SK-N-SH (cell line): Measurements from ENCODE around the gene GAST. TPM values are rescaled to one million over a fixed set of nuclear protein-coding genes. Genes with fewer than 3 reads are reported as not detected.

Experiments
- CTCF ChIA-PET: fragments of 300-600, 350-600 bp; formaldehyde crosslinking; extraction: SDS; loops from one replicate; lab custom pipeline; 2021; lab: Yijun Ruan, JAX
- POLR2A ChIA-PET: fragments of 350-600 bp; sonication (Branson Sonifier 250); formaldehyde crosslinking; extraction: SDS; loops from one replicate; lab custom pipeline; 2020; ENCODE audit warnings: antibody characterized with exemption, inconsistent platforms; lab: Yijun Ruan, JAX
- DNase-seq: peaks from one replicate; pipeline ENCODE4 v3.0.0; 2012
- H2AFZ ChIP-seq: fragments of 200-600 bp; sonication (generic); 2 replicates; pipeline ENCODE4 v1.8.1; 2016; ENCODE audit warnings: antibody characterized with exemption, mild to moderate bottlenecking, low read depth
- H3F3A ChIP-seq: fragments of 200-600 bp; sonication (generic); replicated peaks from 2 replicates; pipeline ENCODE3; 2016; ENCODE audit warnings: antibody characterized with exemption, mild to moderate bottlenecking; ENCODE audit not compliant: insufficient read depth
- H3K27ac ChIP-seq, 2 experiments: fragments of 200-500 bp in 1 of 2; fragments of 200-600 bp in 1 of 2; sonication (Bioruptor generic) in 1 of 2; sonication (generic), shearing (Covaris generic) in 1 of 2; 2 replicates each; pipeline versions ENCODE4 v1.5.1 to v1.6.1; 2014 to 2016; ENCODE audit warnings: low read depth in 2 of 2, inconsistent platforms in 1 of 2, low read length in 1 of 2, mild to moderate bottlenecking in 1 of 2, mixed read lengths in 1 of 2
- H3K27me3 ChIP-seq: fragments of 200-600 bp; sonication (generic), shearing (Covaris generic); 2 replicates; pipeline ENCODE4 v1.6.1; 2016; ENCODE audit warnings: mixed run types; ENCODE audit not compliant: insufficient read depth
- H3K36me3 ChIP-seq, 2 experiments: fragments of 200-500 bp in 1 of 2; fragments of 200-600 bp in 1 of 2; sonication (Bioruptor generic) in 1 of 2; sonication (generic) in 1 of 2; replicated peaks in 1 of 2; 2 replicates each; pipeline versions ENCODE3 to v1.5.1; 2014 to 2016; ENCODE audit warnings: low read length in 1 of 2, mild to moderate bottlenecking in 1 of 2; ENCODE audit not compliant: insufficient read depth in 2 of 2, control insufficient read depth in 1 of 2
- H3K4me1 ChIP-seq, 2 experiments: fragments of 200-500 bp in 1 of 2; fragments of 200-600 bp in 1 of 2; sonication (Bioruptor generic) in 1 of 2; sonication (generic), shearing (Covaris generic) in 1 of 2; 2 replicates each; pipeline versions ENCODE4 v1.5.1 to v1.6.1; 2014 to 2016; ENCODE audit warnings: low read depth in 1 of 2, low read length in 1 of 2, mixed run types in 1 of 2; ENCODE audit not compliant: insufficient read depth in 2 of 2, control insufficient read depth in 1 of 2
- H3K4me2 ChIP-seq: fragments of 200-600 bp; sonication (generic), shearing (Covaris generic); 2 replicates; pipeline ENCODE4 v1.6.1; 2017; ENCODE audit warnings: mixed run types
- H3K4me3 ChIP-seq, 2 experiments: fragments of 200-500 bp in 1 of 2; fragments of 200-600 bp in 1 of 2; sonication (Bioruptor generic) in 1 of 2; sonication (generic), shearing (Covaris generic) in 1 of 2; 2 replicates each; pipeline versions ENCODE4 v1.5.1 to v1.8.1; 2014 to 2016; ENCODE audit warnings: low read depth in 2 of 2, inconsistent platforms in 1 of 2, low read length in 1 of 2, mild to moderate bottlenecking in 1 of 2, mixed read lengths in 1 of 2, moderate library complexity in 1 of 2
- H3K79me2 ChIP-seq: fragments of 200-600 bp; sonication (generic); 2 replicates; pipeline ENCODE4 v1.8.1; 2017; ENCODE audit warnings: mild to moderate bottlenecking; ENCODE audit not compliant: insufficient read depth
- H3K9ac ChIP-seq: fragments of 200-600 bp; sonication (generic); 2 replicates; pipeline ENCODE4 v1.6.1; 2017; ENCODE audit warnings: mixed run types
- H3K9me2 ChIP-seq: fragments of 200-600 bp; sonication (generic); 2 replicates; pipeline ENCODE4 v1.6.1; 2017; ENCODE audit warnings: mixed run types
- H3K9me3 ChIP-seq: fragments of 200-600 bp; sonication (generic); 2 replicates; pipeline ENCODE4 v1.6.1; 2017; ENCODE audit warnings: mixed run types, mild to moderate bottlenecking, moderate library complexity
- H4K20me1 ChIP-seq: fragments of 200-600 bp; sonication (generic); 2 replicates; pipeline ENCODE4 v1.6.1; 2017; ENCODE audit warnings: mild to moderate bottlenecking, mixed run types; ENCODE audit not compliant: insufficient read depth
- CHD2 ChIP-seq: fragments of 150-350 bp; IDR thresholded peaks from 2 replicates; pipeline ENCODE4 v1.6.1; 2018; ENCODE audit warnings: low read length; ENCODE audit not compliant: partially characterized antibody
- ELF1 ChIP-seq: IDR thresholded peaks from 2 replicates; pipeline ENCODE4 v1.4.0; 2012
- EP300 ChIP-seq, 2 experiments: IDR thresholded peaks; 2 replicates each; pipeline versions ENCODE4 v1.4.0 to v1.6.1; 2012; ENCODE audit warnings: borderline replicate concordance in 1 of 2, low read depth in 1 of 2, low read length in 1 of 2
- EZH2phosphoT487 ChIP-seq: fragments of 200-600 bp; sonication (generic); IDR thresholded peaks from 2 replicates; pipeline ENCODE4 v1.6.1; 2017; ENCODE audit warnings: low read depth, mixed run types, mild to moderate bottlenecking, antibody characterized with exemption, moderate library complexity, borderline replicate concordance
- FOXJ3 ChIP-seq: sonication (generic); formaldehyde crosslinking; IDR thresholded peaks from 2 replicates; pipeline ENCODE4 v1.5.1; 2020; ENCODE audit warnings: mild to moderate bottlenecking, missing genetic modification reagents
- FOXM1 ChIP-seq: IDR thresholded peaks from 2 replicates; pipeline ENCODE4 v1.4.0; 2012; ENCODE audit warnings: low read depth, mild to moderate bottlenecking
- GABPA ChIP-seq: IDR thresholded peaks from 2 replicates; pipeline ENCODE4 v1.4.0; 2012; ENCODE audit warnings: low read depth, mild to moderate bottlenecking
- GATA2 ChIP-seq: sonication (generic); formaldehyde crosslinking; IDR thresholded peaks from 2 replicates; pipeline ENCODE4 v1.5.0; 2020; ENCODE audit warnings: mild to moderate bottlenecking, missing genetic modification reagents
- MEF2A ChIP-seq: IDR thresholded peaks from 2 replicates; pipeline ENCODE4 v1.4.0; 2012; ENCODE audit warnings: low read depth, borderline replicate concordance
- REST ChIP-seq: IDR thresholded peaks from 2 replicates; pipeline ENCODE4 v1.6.1; 2012; ENCODE audit warnings: mild to moderate bottlenecking, low read depth, low read length, moderate library complexity
- RXRA ChIP-seq: IDR thresholded peaks from 2 replicates; pipeline ENCODE4 v1.4.0; 2012; ENCODE audit warnings: low read depth, mild to moderate bottlenecking, borderline replicate concordance
- SMC3 ChIP-seq: IDR thresholded peaks from 2 replicates; pipeline ENCODE4 v1.6.1; 2012; ENCODE audit warnings: low read depth, low read length, improper control_type of control experiment
- TAF1 ChIP-seq: IDR thresholded peaks from 2 replicates; pipeline ENCODE4 v1.6.1; 2012; ENCODE audit warnings: low read depth, mild to moderate bottlenecking, low read length, moderate library complexity, borderline replicate concordance
- USF2 ChIP-seq: fragments of 150-350 bp; IDR thresholded peaks from 2 replicates; pipeline ENCODE4 v1.6.1; 2017; ENCODE audit warnings: antibody characterized with exemption, low read length, low read depth, borderline replicate concordance
- WGBS: methylation state at CpG from one replicate; pipeline ENCODE4 v1.1.6; 2017; ENCODE audit warnings: low lambda C conversion rate; 5-methylcytosine and 5-hydroxymethylcytosine counted together
- polyA plus RNA-seq, 3 experiments: library from polyadenylated mRNA; depleted of rRNA; stranded (reverse); fragments of >200 nt; gene quantifications; 2 replicates each; pipeline ENCODE4 v1.2.3, GENCODE V29; 2012
- TF ChIP-seq, protein P1 (sequence below): IDR thresholded peaks from 2 replicates; pipeline ENCODE4 v1.4.0; 2012; ENCODE audit warnings: low read depth, borderline replicate concordance

The GAST gene
- polyA plus RNA-seq, 1 of the 3 experiments (the other 2 are of a cell fraction), result not detected

- DNase-seq, result no peak
- no peak overlapping the region for H3K4me3 ChIP-seq
- no peak for TF ChIP-seq CHD2
- TF ChIP-seq TAF1, result no peak
- TF ChIP-seq, all 33 proteins: peak for 0
- H2AFZ ChIP-seq, result no peak overlapping the region
- ChIA-PET POLR2A (no interaction called here), CTCF (interaction anchor here (0.7 to 3.1 kb wide), 4 partner anchors 24 to 39 kb away, joined by 3 to 12 read pairs (median 4); partner anchors contain the start of gene JUP)
- no peak overlapping the region for H3K9ac ChIP-seq
- no peaks in the 10 kb centered on the region for H4K20me1 ChIP-seq
- peaks cover 0 to 11% of the 10 kb centered on the region in 2 experiments for H3K36me3 ChIP-seq
- peaks cover 3% of the 10 kb centered on the region for H3F3A ChIP-seq
- no peaks in the 10 kb centered on the region; a peak in 1 of 4 replicates for H3K4me1 ChIP-seq
- H3K9me2 ChIP-seq, result no peaks in the 10 kb centered on the region
- 90% methylated on average over 6 of the region's 6 CpGs for WGBS
- H3K27me3 ChIP-seq, result no peaks in the 10 kb centered on the region
- H3K79me2 ChIP-seq, result no peaks in the 10 kb centered on the region
- no peaks in the 10 kb centered on the region for H3K9me3 ChIP-seq
- H3K27ac ChIP-seq, result no peak overlapping the region
- no peak overlapping the region for H3K4me2 ChIP-seq
Observed at GRCh38 chr17:41762391-41762790, 50.3 kb downstream of the GAST start.

- Histone ChIP-seq H3K9me2 (no peaks in the 10 kb centered on the region), H4K20me1 (no peaks in the 10 kb centered on the region), H3K4me3 (no peak overlapping the region), H3F3A (peaks cover 3% of the 10 kb centered on the region), H3K27me3 (no peaks in the 10 kb centered on the region), H3K9me3 (no peaks in the 10 kb centered on the region), H2AFZ (no peak overlapping the region), H3K4me1 (no peaks in the 10 kb centered on the region; a peak in 1 of 4 replicates), H3K27ac (no peak overlapping the region), H3K36me3 (peaks cover 0 to 14% of the 10 kb centered on the region in 2 experiments), H3K79me2 (no peaks in the 10 kb centered on the region), H3K4me2 (no peak overlapping the region), H3K9ac (no peak overlapping the region)
- POLR2A ChIA-PET, result no interaction called here
- CTCF ChIA-PET, result interaction anchor here (0.7 to 3.1 kb wide), 4 partner anchors 23 to 39 kb away, joined by 3 to 12 read pairs (median 4); partner anchors contain the start of gene JUP
- no peak for TF ChIP-seq FOXJ3 (CRISPR knock-in tag)
- TF ChIP-seq RXRA, result no peak
- no peak for TF ChIP-seq FOXM1
- no peak for TF ChIP-seq SMC3
- TF ChIP-seq TAF1, result no peak
- TF ChIP-seq GATA2, result no peak
- no peak for TF ChIP-seq GABPA
- TF ChIP-seq USF2, result no peak
- TF ChIP-seq CHD2, result no peak
- no peak for TF ChIP-seq MEF2A
- no peak for TF ChIP-seq REST
- no peak for TF ChIP-seq EZH2phosphoT487
- no peak for TF ChIP-seq EP300 (IDR thresholded peaks at IDR 0.05; ENCODE audit: borderline replicate concordance in 1 of 2, low read depth in 1 of 2, low read length in 1 of 2)
- TF ChIP-seq, protein P1, sequence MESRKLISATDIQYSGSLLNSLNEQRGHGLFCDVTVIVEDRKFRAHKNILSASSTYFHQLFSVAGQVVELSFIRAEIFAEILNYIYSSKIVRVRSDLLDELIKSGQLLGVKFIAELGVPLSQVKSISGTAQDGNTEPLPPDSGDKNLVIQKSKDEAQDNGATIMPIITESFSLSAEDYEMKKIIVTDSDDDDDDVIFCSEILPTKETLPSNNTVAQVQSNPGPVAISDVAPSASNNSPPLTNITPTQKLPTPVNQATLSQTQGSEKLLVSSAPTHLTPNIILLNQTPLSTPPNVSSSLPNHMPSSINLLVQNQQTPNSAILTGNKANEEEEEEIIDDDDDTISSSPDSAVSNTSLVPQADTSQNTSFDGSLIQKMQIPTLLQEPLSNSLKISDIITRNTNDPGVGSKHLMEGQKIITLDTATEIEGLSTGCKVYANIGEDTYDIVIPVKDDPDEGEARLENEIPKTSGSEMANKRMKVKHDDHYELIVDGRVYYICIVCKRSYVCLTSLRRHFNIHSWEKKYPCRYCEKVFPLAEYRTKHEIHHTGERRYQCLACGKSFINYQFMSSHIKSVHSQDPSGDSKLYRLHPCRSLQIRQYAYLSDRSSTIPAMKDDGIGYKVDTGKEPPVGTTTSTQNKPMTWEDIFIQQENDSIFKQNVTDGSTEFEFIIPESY, result no peak
- TF ChIP-seq ELF1, result no peak
- no peak for DNase-seq
- 94% methylated on average over 14 of the region's 16 CpGs for WGBS
Observed at GRCh38 chr17:41762841-41763240, 50.7 kb downstream of the GAST start.
